Left renal cortex interstitium (tissue), 4 donors: ENCODE data around the gene AFG3L2. TPM values are rescaled to one million over a fixed set of nuclear protein-coding genes. Genes with fewer than 3 reads are reported as not detected.

Source experiments
- DNase-seq, 4 donors: peaks; one replicate each; pipeline ENCODE4 v3.0.0-alpha.2; 2013; ENCODE audit warnings: low read depth in 4 of 4, low spot score in 2 of 4, missing footprints in 1 of 4
- polyA plus RNA-seq, 4 donors: library from polyadenylated mRNA; unstranded; fragments of 120-200 nt; gene quantifications; one replicate each; pipeline ENCODE4 v1.2.1, GENCODE V29; 2013; ENCODE audit not compliant: insufficient read length in 4 of 4

Gene AFG3L2
- polyA plus RNA-seq, 4 donors, result 66.5 to 78.1 (median 70.7) TPM

GRCh38 chr18:12362473-12363174 lies 14.4 kb downstream of the AFG3L2 start:
- no peak for DNase-seq

- no peak for DNase-seq
Observed at GRCh38 chr18:12361770-12362378, 15.2 kb downstream of the AFG3L2 start.

- DNase-seq, result no peak
Observed at GRCh38 chr18:12359515-12359927, 17.5 kb downstream of the AFG3L2 start.

GRCh38 chr18:12352188-12352587 lies 24.8 kb downstream of the AFG3L2 start:
- no peak for DNase-seq

GRCh38 chr18:12347895-12348294 lies 29.1 kb downstream of the AFG3L2 start:
- no peak for DNase-seq

- no peak for DNase-seq
Observed at GRCh38 chr18:12346240-12346565, 30.8 kb downstream of the AFG3L2 start.

- DNase-seq, result no peak
Observed at GRCh38 chr18:12345491-12346239, 31.4 kb downstream of the AFG3L2 start.

- no peak for DNase-seq
Observed at GRCh38 chr18:12342661-12343060, 34.4 kb downstream of the AFG3L2 start.

GRCh38 chr18:12340945-12341660 lies 35.9 kb downstream of the AFG3L2 start:
- DNase-seq, result no peak

- no peak for DNase-seq
Observed at GRCh38 chr18:12338382-12338781, 38.6 kb downstream of the AFG3L2 start.

GRCh38 chr18:12336887-12337286 lies 40.1 kb downstream of the AFG3L2 start:
- DNase-seq, result no peak

- no peak for DNase-seq
Observed at GRCh38 chr18:12336171-12336613, 40.8 kb downstream of the AFG3L2 start.

GRCh38 chr18:12335503-12335902 lies 41.5 kb downstream of the AFG3L2 start:
- no peak for DNase-seq

- no peak for DNase-seq
Observed at GRCh38 chr18:12334863-12335262, 42.2 kb downstream of the AFG3L2 start.

GRCh38 chr18:12334366-12334808 lies 42.6 kb downstream of the AFG3L2 start:
- no peak for DNase-seq

- DNase-seq, result no peak
Observed at GRCh38 chr18:12333506-12334290, 43.3 kb downstream of the AFG3L2 start.

GRCh38 chr18:12330766-12331165 lies 46.3 kb downstream of the AFG3L2 start:
- no peak for DNase-seq

GRCh38 chr18:12329125-12329698 lies 47.8 kb downstream of the AFG3L2 start:
- no peak for DNase-seq

GRCh38 chr18:12328179-12328823 lies 48.7 kb downstream of the AFG3L2 start:
- no peak for DNase-seq
